IMR-90 (cell line): ENCODE results near the gene CFAP206. TPM values are rescaled to one million over a fixed set of nuclear protein-coding genes. Genes with fewer than 3 reads are reported as not detected.

Source experiments
- ATAC-seq: fragments of 200-7000 bp; cut with Tn5 transposase; 2 replicates; pipeline ENCODE4 v1.9.1; 2020; ENCODE audit warnings: low read depth, mild to moderate bottlenecking, moderate library complexity
- BruUV-seq: library from RNA; stranded (reverse); fragments of 400-500 nt; replicated peaks from 2 replicates; lab custom pipeline; 2021; lab: Mats Ljungman, UMichigan
- CTCF ChIA-PET: fragments of 300-600 bp; formaldehyde crosslinking; extraction: SDS; loops from one replicate; lab custom pipeline; 2021; ENCODE audit warnings: antibody characterized with exemption; lab: Yijun Ruan, JAX
- POLR2A ChIA-PET: fragments of 300-600 bp; sonication (Branson Sonifier 250); formaldehyde crosslinking; loops from one replicate; lab custom pipeline; 2022; ENCODE audit warnings: antibody characterized with exemption; ENCODE audit not compliant: unreplicated experiment; lab: Charles Lee
- DNase-seq: peaks from one replicate; pipeline ENCODE4 v3.0.0; 2013
- H2AFZ ChIP-seq: replicated peaks from 2 replicates; pipeline ENCODE3; 2013; ENCODE audit warnings: low read length, mild to moderate bottlenecking; ENCODE audit not compliant: poor library complexity
- H2AK5ac ChIP-seq: 2 replicates; pipeline ENCODE4 v1.6.1; 2013; ENCODE audit warnings: low read depth, low read length, inconsistent platforms
- H2AK9ac ChIP-seq: replicated peaks from 2 replicates; pipeline ENCODE3; 2013; ENCODE audit warnings: mild to moderate bottlenecking, low read depth, low read length, moderate library complexity; ENCODE audit not compliant: poor library complexity
- H2BK120ac ChIP-seq: 2 replicates; pipeline ENCODE4 v1.6.1; 2013; ENCODE audit warnings: low read depth, low read length, inconsistent platforms
- H2BK15ac ChIP-seq: 3 replicates; pipeline ENCODE4 v1.6.1; 2013; ENCODE audit warnings: low read depth, low read length, inconsistent platforms
- H2BK20ac ChIP-seq: 2 replicates; pipeline ENCODE4 v1.6.1; 2013; ENCODE audit warnings: low read depth, mild to moderate bottlenecking, inconsistent platforms, low read length, moderate library complexity
- H2BK5ac ChIP-seq: 2 replicates; pipeline ENCODE4 v1.6.1; 2013; ENCODE audit warnings: mild to moderate bottlenecking, low read depth, low read length, inconsistent platforms; ENCODE audit not compliant: poor library complexity, severe bottlenecking
- H3K14ac ChIP-seq: replicated peaks from 2 replicates; pipeline ENCODE4 v1.6.1; 2013; ENCODE audit warnings: low read depth, low read length, inconsistent platforms
- H3K18ac ChIP-seq: 2 replicates; pipeline ENCODE4 v1.6.1; 2013; ENCODE audit warnings: low read depth, low read length, control low read depth
- H3K23ac ChIP-seq: 2 replicates; pipeline ENCODE4 v1.6.1; 2013; ENCODE audit warnings: low read depth, low read length, inconsistent platforms
- H3K27ac ChIP-seq: 2 replicates; pipeline ENCODE4 v1.5.1; 2013; ENCODE audit warnings: mild to moderate bottlenecking, control low read depth, low read length; ENCODE audit not compliant: insufficient read depth
- H3K27me3 ChIP-seq: 2 replicates; pipeline ENCODE4 v1.6.1; 2013; ENCODE audit warnings: low read length; ENCODE audit not compliant: control insufficient read depth, insufficient read depth
- H3K36me3 ChIP-seq: 2 replicates; pipeline ENCODE4 v1.6.1; 2013; ENCODE audit warnings: low read length, mixed read lengths; ENCODE audit not compliant: control insufficient read depth, insufficient read depth
- H3K4ac ChIP-seq: 2 replicates; pipeline ENCODE4 v1.6.1; 2013; ENCODE audit warnings: low read depth, low read length, inconsistent platforms
- H3K4me1 ChIP-seq: 2 replicates; pipeline ENCODE4 v1.6.1; 2013; ENCODE audit warnings: low read length, mixed read lengths; ENCODE audit not compliant: control insufficient read depth, insufficient read depth
- H3K4me2 ChIP-seq: 2 replicates; pipeline ENCODE4 v1.6.1; 2013; ENCODE audit warnings: low read depth, mild to moderate bottlenecking, control low read depth, low read length, moderate library complexity
- H3K4me3 ChIP-seq: 2 replicates; pipeline ENCODE4 v1.5.1; 2013; ENCODE audit warnings: low read depth, mild to moderate bottlenecking, control low read depth, low read length, moderate library complexity; ENCODE audit not compliant: insufficient read depth
- H3K56ac ChIP-seq: 2 replicates; pipeline ENCODE4 v1.6.1; 2013; ENCODE audit warnings: low read length, inconsistent platforms; ENCODE audit not compliant: insufficient read depth; ENCODE audit errors: extremely low read depth
- H3K79me1 ChIP-seq, 2 experiments: 2 replicates each; pipeline ENCODE4 v1.6.1; 2013; ENCODE audit warnings: low read length in 2 of 2, inconsistent platforms in 1 of 2, low read depth in 1 of 2
- H3K9ac ChIP-seq: 2 replicates; pipeline ENCODE4 v1.6.1; 2013; ENCODE audit warnings: low read depth, low read length, control low read depth
- H3K9me1 ChIP-seq: 2 replicates; pipeline ENCODE4 v1.6.1; 2013; ENCODE audit warnings: low read length, inconsistent platforms; ENCODE audit not compliant: insufficient read depth
- H3K9me3 ChIP-seq: 2 replicates; pipeline ENCODE4 v1.6.1; 2013; ENCODE audit warnings: low read length; ENCODE audit not compliant: control insufficient read depth, insufficient read depth
- H4K20me1 ChIP-seq: 2 replicates; pipeline ENCODE4 v1.6.1; 2013; ENCODE audit warnings: low read length, inconsistent platforms; ENCODE audit not compliant: insufficient read depth
- H4K5ac ChIP-seq: 2 replicates; pipeline ENCODE4 v1.6.1; 2013; ENCODE audit warnings: mild to moderate bottlenecking, low read depth, low read length, control low read depth
- H4K8ac ChIP-seq, 2 experiments: 2 replicates each; pipeline ENCODE4 v1.6.1; 2013; ENCODE audit warnings: low read depth in 2 of 2, low read length in 2 of 2, control low read depth in 1 of 2, inconsistent platforms in 1 of 2
- H4K91ac ChIP-seq: 2 replicates; pipeline ENCODE4 v1.6.1; 2013; ENCODE audit warnings: low read depth, low read length, inconsistent platforms; ENCODE audit not compliant: insufficient read depth
- BHLHE40 ChIP-seq: fragments of 150-350 bp; IDR thresholded peaks from 2 replicates; pipeline ENCODE4 v1.6.1; 2016; ENCODE audit warnings: mild to moderate bottlenecking, low read depth, low read length
- CEBPB ChIP-seq: IDR thresholded peaks from 2 replicates; pipeline ENCODE4 v1.6.1; 2012; ENCODE audit warnings: low read depth, low read length, improper control_type of control experiment
- CHD1 ChIP-seq: IDR thresholded peaks from 2 replicates; pipeline ENCODE4 v1.6.1; 2012; ENCODE audit warnings: low read depth, low read length, improper control_type of control experiment
- CTCF ChIP-seq: conservative IDR thresholded peaks from 2 replicates; pipeline ENCODE4 v1.5.1; 2012; ENCODE audit warnings: mild to moderate bottlenecking, low read depth, low read length, improper control_type of control experiment
- ELK1 ChIP-seq: fragments of 150-350 bp; IDR thresholded peaks from 2 replicates; pipeline ENCODE4 v1.6.1; 2016; ENCODE audit warnings: low read depth, mild to moderate bottlenecking, low read length, moderate library complexity, borderline replicate concordance
- FOS ChIP-seq: fragments of 150-350 bp; IDR thresholded peaks from 2 replicates; pipeline ENCODE4 v1.6.1; 2016; ENCODE audit warnings: low read depth, low read length
- MAFK ChIP-seq: IDR thresholded peaks from 2 replicates; pipeline ENCODE4 v1.6.1; 2012; ENCODE audit warnings: low read depth, low read length, improper control_type of control experiment
- MAZ ChIP-seq: IDR thresholded peaks from 2 replicates; pipeline ENCODE4 v1.6.1; 2012; ENCODE audit warnings: low read depth, mild to moderate bottlenecking, low read length, improper control_type of control experiment, moderate library complexity, borderline replicate concordance
- MXI1 ChIP-seq: IDR thresholded peaks from 2 replicates; pipeline ENCODE4 v1.6.1; 2012; ENCODE audit warnings: low read depth, mild to moderate bottlenecking, low read length, moderate library complexity, borderline replicate concordance
- NFE2L2 ChIP-seq: fragments of 150-350 bp; IDR thresholded peaks from 2 replicates; pipeline ENCODE4 v1.6.1; 2016; ENCODE audit warnings: low read depth, mild to moderate bottlenecking, low read length
- POLR2A ChIP-seq: IDR thresholded peaks from 2 replicates; pipeline ENCODE4 v1.6.1; 2012; ENCODE audit warnings: mild to moderate bottlenecking, low read depth, low read length
- RAD21 ChIP-seq: IDR thresholded peaks from 2 replicates; pipeline ENCODE4 v1.6.1; 2012; ENCODE audit warnings: low read length, improper control_type of control experiment
- RCOR1 ChIP-seq: IDR thresholded peaks from 2 replicates; pipeline ENCODE4 v1.6.1; 2012; ENCODE audit warnings: mild to moderate bottlenecking, low read length, improper control_type of control experiment; ENCODE audit not compliant: insufficient replicate concordance
- RFX5 ChIP-seq: IDR thresholded peaks from 2 replicates; pipeline ENCODE4 v1.8.0; 2012; ENCODE audit warnings: low read depth, mild to moderate bottlenecking, low read length, moderate library complexity
- SMC3 ChIP-seq: fragments of 150-350 bp; IDR thresholded peaks from 2 replicates; pipeline ENCODE4 v1.6.1; 2016; ENCODE audit warnings: low read depth, mild to moderate bottlenecking, antibody characterized with exemption, low read length, moderate library complexity
- USF2 ChIP-seq: fragments of 150-350 bp; IDR thresholded peaks from 2 replicates; pipeline ENCODE4 v1.6.1; 2017; ENCODE audit warnings: mild to moderate bottlenecking, antibody characterized with exemption, low read length, low read depth
- WGBS, 2 experiments: methylation state at CpG; one replicate each; pipeline versions ENCODE4 v1.1.5 to v1.1.7; 2013; ENCODE audit warnings: missing lambda C conversion rate in 2 of 2; ENCODE audit not compliant: insufficient read length in 1 of 2; ENCODE audit errors: extremely low coverage in 2 of 2; 5-methylcytosine and 5-hydroxymethylcytosine counted together
- dilution Hi-C: fragments of 300-500 bp; cut with HindIII; formaldehyde crosslinking; loops from one replicate; pipeline ENCODE4 v1.14.3; 2018; ENCODE audit warnings: low sequenced_read_pairs; ENCODE audit not compliant: unreplicated experiment
- in situ Hi-C: fragments of 300-500 bp; cut with MboI; formaldehyde crosslinking; loops from 3 replicates; pipeline ENCODE4 v1.14.3; 2019; ENCODE audit warnings: low sequenced_read_pairs, inconsistent platforms, mixed read lengths
- intact Hi-C: fragments of 100-400 bp; cut with micrococcal nuclease; formaldehyde crosslinking; loops from 2 replicates; pipeline ENCODE4 v1.10.0; 2022
- polyA plus RNA-seq, 3 experiments: library from polyadenylated mRNA; depleted of rRNA; stranded (reverse); fragments of >200 nt; gene quantifications; 2 replicates each; pipeline ENCODE4 v1.2.3, GENCODE V29; 2012; ENCODE audit warnings: low replicate concordance in 1 of 3
- total RNA-seq: library from RNA; depleted of rRNA; stranded (reverse); fragments of >200 nt; gene quantifications from 2 replicates; pipeline ENCODE4 v1.2.3, GENCODE V29; 2012

CFAP206 gene
- total and polyA plus RNA-seq, 2 of the 4 experiments (the other 2 are of a cell fraction), result under 0.01 to 0.09 TPM

- Histone ChIP-seq H3K9me1 (no peaks in the 10 kb centered on the region), H3K27me3 (no peaks in the 10 kb centered on the region), H3K4me2 (no peak overlapping the region), H3K9me3 (no peaks in the 10 kb centered on the region), H3K23ac (no peak overlapping the region), H2BK5ac (no peak overlapping the region), H3K9ac (no peak overlapping the region), H4K20me1 (no peaks in the 10 kb centered on the region), H3K14ac (no peak overlapping the region), H3K4me1 (no peaks in the 10 kb centered on the region), H3K27ac (no peak overlapping the region), H3K56ac (no peak overlapping the region), H3K18ac (no peak overlapping the region), H2AK5ac (no peak overlapping the region), H4K91ac (no peak overlapping the region), H3K4ac (no peak overlapping the region), H2AFZ (no peak overlapping the region), H4K8ac (no peak overlapping the region), H4K5ac (no peak overlapping the region), H3K4me3 (no peak overlapping the region), H2BK15ac (no peak overlapping the region), H2AK9ac (no peak overlapping the region), H2BK20ac (no peak overlapping the region), H3K36me3 (no peaks in the 10 kb centered on the region), H2BK120ac (no peak overlapping the region), H3K79me1 (no peaks in the 10 kb centered on the region)
- CTCF ChIA-PET, result no interaction called here
- no peak for TF ChIP-seq RCOR1
- no peak for TF ChIP-seq POLR2A
- TF ChIP-seq SMC3, result no peak
- TF ChIP-seq RFX5, result no peak
- TF ChIP-seq CEBPB, result no peak
- TF ChIP-seq CHD1, result no peak
- no peak for TF ChIP-seq MAFK
- no peak for TF ChIP-seq RAD21
- TF ChIP-seq MAZ, result no peak
- TF ChIP-seq FOS, result no peak
- no peak for TF ChIP-seq ELK1
- no peak for TF ChIP-seq USF2
- TF ChIP-seq MXI1, result no peak
- no peak for TF ChIP-seq CTCF
- TF ChIP-seq NFE2L2, result no peak
- TF ChIP-seq BHLHE40, result no peak
- dilution Hi-C loops (no loop called here), in situ Hi-C loops (loop anchor here (10.0 kb wide), 1 partner anchor 320 kb away; no protein-coding TSS in a partner anchor), intact Hi-C loops (no loop called here)
- WGBS, 2 experiments, result no CpG with 5 or more reads among the region's 3 CpGs
- DNase-seq, result no peak
- BruUV-seq, result no TSS peak
- POLR2A ChIA-PET, result no interaction called here
- ATAC-seq, result no peak
Measured at GRCh38 chr6:87384449-87384848, 23.3 kb upstream of the CFAP206 start.
